CD4-positive, alpha-beta T cell (primary cell): Measurements from ENCODE around the gene USPL1. TPM values are rescaled to one million over a fixed set of nuclear protein-coding genes. Genes with fewer than 3 reads are reported as not detected.

ENCODE experiments used
- ATAC-seq: fragments of 200-7000 bp; cut with Tn5 transposase; one replicate; pipeline ENCODE4 v1.10.0; 2022; ENCODE audit warnings: mild to moderate bottlenecking; ENCODE audit not compliant: poor library complexity
- CTCF ChIA-PET: fragments of 350-600 bp; sonication (Branson Sonifier 250); formaldehyde crosslinking; loops from one replicate; lab custom pipeline; 2021; ENCODE audit warnings: antibody characterized with exemption, inconsistent platforms; lab: Charles Lee
- POLR2A ChIA-PET: fragments of 350-600 bp; sonication (Branson Sonifier 250); formaldehyde crosslinking; loops from one replicate; lab custom pipeline; 2021; ENCODE audit warnings: antibody characterized with exemption, inconsistent platforms; lab: Charles Lee
- DNase-seq, 14 experiments: peaks; one replicate each; pipeline ENCODE4 v3.0.0-alpha.2; 2013 to 2020; ENCODE audit warnings: mixed read lengths in 2 of 14
- H3K27ac ChIP-seq, 2 donors: one replicate each; pipeline versions ENCODE4 v1.5.1 to v1.7.0; 2013; ENCODE audit warnings: low read length in 2 of 2, low read depth in 1 of 2, mild to moderate bottlenecking in 1 of 2
- H3K27me3 ChIP-seq, 2 experiments: 1 replicate in 1 of 2; 2 replicates in 1 of 2; pipeline versions ENCODE4 v1.6.1 to v1.7.0; 2013; ENCODE audit warnings: low read length in 2 of 2, control low read depth in 1 of 2, mild to moderate bottlenecking in 1 of 2, moderate library complexity in 1 of 2; ENCODE audit not compliant: insufficient read depth in 2 of 2, control insufficient read depth in 1 of 2
- H3K36me3 ChIP-seq: one replicate; pipeline ENCODE4 v1.6.1; 2013; ENCODE audit warnings: low read length, control low read depth; ENCODE audit not compliant: insufficient read depth
- H3K4me1 ChIP-seq: one replicate; pipeline ENCODE4 v1.6.1; 2013; ENCODE audit warnings: low read length, control low read depth; ENCODE audit not compliant: insufficient read depth
- H3K4me3 ChIP-seq: one replicate; pipeline ENCODE4 v1.5.1; 2013; ENCODE audit warnings: mild to moderate bottlenecking, low read length, moderate library complexity
- H3K9me3 ChIP-seq, 2 experiments: 1 replicate in 1 of 2; 2 replicates in 1 of 2; pipeline versions ENCODE4 v1.6.1 to v1.7.0; 2013; ENCODE audit warnings: low read length in 2 of 2, mild to moderate bottlenecking in 2 of 2, control low read depth in 1 of 2, moderate library complexity in 1 of 2; ENCODE audit not compliant: control insufficient read depth in 1 of 2, insufficient read depth in 1 of 2
- H3K27ac Mint-ChIP-seq: one replicate; pipeline ENCODE4 v1.8.0; 2020; ENCODE audit warnings: mixed read lengths
- H3K27me3 Mint-ChIP-seq: one replicate; pipeline ENCODE4 v1.8.0; 2021; ENCODE audit warnings: mixed read lengths
- H3K36me3 Mint-ChIP-seq: one replicate; pipeline ENCODE4 v1.8.0; 2021; ENCODE audit warnings: low read depth, mixed read lengths
- H3K4me1 Mint-ChIP-seq: one replicate; pipeline ENCODE4 v1.8.0; 2021; ENCODE audit warnings: low read depth, mixed read lengths
- H3K4me3 Mint-ChIP-seq: one replicate; pipeline ENCODE4 v1.8.0; 2020; ENCODE audit warnings: mild to moderate bottlenecking, mixed read lengths
- H3K9me3 Mint-ChIP-seq: one replicate; pipeline ENCODE4 v1.8.0; 2020; ENCODE audit warnings: mixed read lengths
- CTCF ChIP-seq: fragments of 200-600 bp; IDR thresholded peaks from one replicate; pipeline ENCODE4 v1.8.0; 2022; ENCODE audit warnings: antibody characterized with exemption, mild to moderate bottlenecking
- intact Hi-C, 2 experiments: fragments of 100-400 bp; cut with DNase I in 1 of 2; cut with micrococcal nuclease in 1 of 2; formaldehyde crosslinking; loops; one replicate each; pipeline versions ENCODE4 v1.15.1 to v1.9.0; 2023 to 2025; cut with DNase I, micrococcal nuclease
- total RNA-seq, 174 experiments: library from RNA in 2 of 174; stranded (reverse) in 2 of 174; gene quantifications; one replicate each; pipeline ENCODE4 v1.2.3 and lab custom pipeline; 2021 to 2026

The USPL1 gene
- total RNA-seq, 2 experiments from 2014 or later = 41.2 to 42.0 TPM

GRCh38 chr13:30675717-30676116 is 58.0 kb downstream of the USPL1 start:
- intact Hi-C loops = loop anchor here in 1 of 2 experiments (10.0 kb wide), 1 partner anchor 369 kb away; no protein-coding TSS in a partner anchor
- no peak overlapping the region for H3K4me3 ChIP-seq
- CTCF ChIA-PET = interaction anchor here (1.0 kb wide), 1 partner anchor 127 kb away, joined by 3 read pairs; no protein-coding TSS in a partner anchor

GRCh38 chr13:30676672-30677071 is 59.0 kb downstream of the USPL1 start:
- Histone ChIP-seq H3K4me3 (no peak overlapping the region), H3K27me3 (no peaks in the 10 kb centered on the region), H3K4me1 (peaks cover 16% of the 10 kb centered on the region), H3K27ac (no peak overlapping the region), H3K36me3 (no peaks in the 10 kb centered on the region), H3K9me3 (no peaks in the 10 kb centered on the region)
- peaks cover 32% of the 10 kb centered on the region for H3K4me1 Mint-ChIP-seq
- intact Hi-C loops = loop anchor here in 1 of 2 experiments (10.0 kb wide), 1 partner anchor 368 kb away; no protein-coding TSS in a partner anchor
- CTCF ChIA-PET = no interaction called here
- peaks cover 2% of the 10 kb centered on the region for H3K9me3 Mint-ChIP-seq
- TF ChIP-seq CTCF = no peak
- H3K27me3 Mint-ChIP-seq = peaks cover 6% of the 10 kb centered on the region
- POLR2A ChIA-PET = no interaction called here
- ATAC-seq (no peak), DNase-seq (peak in 1 of 14 experiments; percentile 27)
- peak overlapping the region; percentile 68 for H3K4me3 Mint-ChIP-seq
- H3K36me3 Mint-ChIP-seq = peaks cover 14% of the 10 kb centered on the region
- no peak overlapping the region for H3K27ac Mint-ChIP-seq

More at GRCh38 chr13:30675717-30676116, 58.0 kb downstream of the USPL1 start:
- no peak for TF ChIP-seq CTCF
- Mint-ChIP-seq H3K4me3 (peak overlapping the region; percentile 77), H3K36me3 (peaks cover 14% of the 10 kb centered on the region), H3K4me1 (peaks cover 32% of the 10 kb centered on the region), H3K9me3 (peaks cover 2% of the 10 kb centered on the region), H3K27ac (peak overlapping the region; percentile 80), H3K27me3 (peaks cover 6% of the 10 kb centered on the region)
- Histone ChIP-seq H3K27me3 (no peaks in the 10 kb centered on the region), H3K9me3 (no peaks in the 10 kb centered on the region), H3K4me1 (peaks cover 16% of the 10 kb centered on the region), H3K27ac (no peak overlapping the region), H3K36me3 (no peaks in the 10 kb centered on the region)
- ATAC-seq = no peak
- POLR2A ChIA-PET = interaction anchor here (1.3 kb wide), 1 partner anchor 58 kb away, joined by 7 read pairs; the partner anchor contains the start of gene USPL1
- no peak for DNase-seq

GRCh38 chr13:30679483-30680330 is 62.0 kb downstream of the USPL1 start:
- peak; percentile 53 for TF ChIP-seq CTCF
- ChIA-PET CTCF (no interaction called here), POLR2A (no interaction called here)
- Mint-ChIP-seq H3K9me3 (no peaks in the 10 kb centered on the region), H3K4me1 (peaks cover 12% of the 10 kb centered on the region), H3K4me3 (no peak overlapping the region), H3K27me3 (no peaks in the 10 kb centered on the region), H3K27ac (no peak overlapping the region), H3K36me3 (no peaks in the 10 kb centered on the region)
- Histone ChIP-seq H3K27me3 (no peaks in the 10 kb centered on the region), H3K4me3 (no peak overlapping the region), H3K27ac (no peak overlapping the region), H3K4me1 (peaks cover 5% of the 10 kb centered on the region), H3K36me3 (no peaks in the 10 kb centered on the region), H3K9me3 (no peaks in the 10 kb centered on the region)
- intact Hi-C loops = loop anchor here (1.0 to 10.0 kb wide), 4 partner anchors 58 to 365 kb away; partner anchors contain the start of gene ALOX5AP (in 1 of the 2)
- ATAC-seq = peak; percentile 91
- peak in 11 of 14 experiments; percentile 5 to 67 (median 26) for DNase-seq
